ENCODE measurements around the gene WDR45B.
"Not testable (repeated sequence)": the region's sequence is repeated elsewhere in the genome, so short reads cannot be mapped to it uniquely, and the experiment has no call there.

The WDR45B gene

GRCh38 chr17:82658331-82658730, 10.1 kb upstream of the WDR45B start:
- FAIRE-seq: no peak
- DNase-seq (ENCODE audit: low spot score): no peak

GRCh38 chr17:82657926-82658325, 9.7 kb upstream of the WDR45B start:
- FAIRE-seq (no peak), DNase-seq (ENCODE audit: low spot score) (no peak)

GRCh38 chr17:82656266-82656665, 8.0 kb upstream of the WDR45B start:
- FAIRE-seq (no peak), DNase-seq (ENCODE audit: low spot score) (no peak)

GRCh38 chr17:82655523-82655922, 7.3 kb upstream of the WDR45B start:
- DNase-seq (ENCODE audit: low spot score) (no peak), FAIRE-seq (no peak)

- DNase-seq (ENCODE audit: low spot score): no peak
- no peak for FAIRE-seq
These were observed 6.8 kb upstream of the WDR45B start for GRCh38 chr17:82655038-82655479.

- DNase-seq (ENCODE audit: low spot score); FAIRE-seq: not testable (repeated sequence)
These were observed 6.4 kb upstream of the WDR45B start for GRCh38 chr17:82654611-82655010.

- DNase-seq (ENCODE audit: low spot score) (no peak), FAIRE-seq (no peak)
These were observed 5.6 kb upstream of the WDR45B start for GRCh38 chr17:82653651-82654528.

- FAIRE-seq (no peak), DNase-seq (ENCODE audit: low spot score) (no peak)
These were observed 2.5 kb upstream of the WDR45B start for GRCh38 chr17:82650723-82651122.

GRCh38 chr17:82649501-82650261, 1.4 kb upstream of the WDR45B start:
- DNase-seq (ENCODE audit: low spot score): no peak
- FAIRE-seq: no peak

GRCh38 chr17:82648742-82649331, 593 bp upstream of the WDR45B start:
- DNase-seq (ENCODE audit: low spot score): no peak
- FAIRE-seq: no peak

GRCh38 chr17:82647593-82648164, 565 bp downstream of the WDR45B start:
- DNase-seq (ENCODE audit: low spot score) (no peak), FAIRE-seq (no peak)

GRCh38 chr17:82645516-82645915, 2.7 kb downstream of the WDR45B start:
- FAIRE-seq (peak; percentile 84), DNase-seq (ENCODE audit: low spot score) (peak; percentile 56)

- FAIRE-seq: no peak
These were observed 4.1 kb downstream of the WDR45B start for GRCh38 chr17:82644148-82644547.

GRCh38 chr17:82642022-82642421, 6.2 kb downstream of the WDR45B start:
- FAIRE-seq (no peak), DNase-seq (ENCODE audit: low spot score) (no peak)

More at GRCh38 chr17:82644148-82644547, 4.1 kb downstream of the WDR45B start:
- DNase-seq (ENCODE audit: low spot score): no peak

- FAIRE-seq (no peak), DNase-seq (ENCODE audit: low spot score) (no peak)
These were observed 8.2 kb downstream of the WDR45B start for GRCh38 chr17:82640036-82640435.

GRCh38 chr17:82639628-82640027, 8.6 kb downstream of the WDR45B start:
- no peak for DNase-seq (ENCODE audit: low spot score)
- no peak for FAIRE-seq

GRCh38 chr17:82638183-82638773, 10.0 kb downstream of the WDR45B start:
- FAIRE-seq (no peak), DNase-seq (ENCODE audit: low spot score) (no peak)

GRCh38 chr17:82636626-82637598, 11.3 kb downstream of the WDR45B start:
- DNase-seq (ENCODE audit: low spot score) (no peak), FAIRE-seq (no peak)

GRCh38 chr17:82633343-82633742, 14.9 kb downstream of the WDR45B start:
- FAIRE-seq (no peak), DNase-seq (ENCODE audit: low spot score) (no peak)

- DNase-seq (ENCODE audit: low spot score) (no peak), FAIRE-seq (no peak)
These were observed 15.8 kb downstream of the WDR45B start for GRCh38 chr17:82632451-82632850.
